Tibial nerve (tissue), 4 donors: ENCODE measurements around the gene SSH3. TPM values are rescaled to one million over a fixed set of nuclear protein-coding genes. Genes with fewer than 3 reads are reported as not detected.

Source experiments
- DNase-seq, 2 donors: peaks; one replicate each; pipeline ENCODE4 v3.0.0-alpha.2; 2019; ENCODE audit warnings: low spot score in 2 of 2
- H3K27ac ChIP-seq, 4 donors: fragments of 200-600 bp; sonication (generic) in 3 of 4; one replicate each; pipeline ENCODE4 v1.5.1; 2017 to 2019; ENCODE audit warnings: mild to moderate bottlenecking in 1 of 4
- H3K27me3 ChIP-seq, 2 donors: fragments of 200-600 bp; sonication (generic) in 1 of 2; one replicate each; pipeline versions ENCODE4 v1.5.1 to v1.6.0; 2017 to 2019
- H3K36me3 ChIP-seq, 3 donors: fragments of 200-600 bp; sonication (generic); one replicate each; pipeline ENCODE4 v1.5.1; 2018 to 2019
- H3K4me1 ChIP-seq, 4 donors: fragments of 200-600 bp; sonication (generic) in 3 of 4; one replicate each; pipeline ENCODE4 v1.5.1; 2017 to 2019
- H3K4me3 ChIP-seq, 4 donors: fragments of 200-600 bp; sonication (generic) in 3 of 4; one replicate each; pipeline ENCODE4 v1.5.1; 2017 to 2019; ENCODE audit warnings: mild to moderate bottlenecking in 1 of 4, moderate library complexity in 1 of 4
- H3K9me3 ChIP-seq, 4 donors: fragments of 200-600 bp; sonication (generic) in 3 of 4; one replicate each; pipeline ENCODE4 v1.5.1; 2017 to 2019
- EP300 ChIP-seq, 2 donors: sonication (generic); formaldehyde crosslinking; IDR thresholded peaks; one replicate each; pipeline ENCODE4 v1.6.1; 2017; ENCODE audit warnings: antibody characterized with exemption in 2 of 2, mild to moderate bottlenecking in 1 of 2
- POLR2A ChIP-seq, 2 donors: fragments of 450-650 bp; IDR thresholded peaks; one replicate each; pipeline ENCODE4 v1.6.1; 2017; ENCODE audit warnings: antibody characterized with exemption in 2 of 2, mild to moderate bottlenecking in 2 of 2, moderate library complexity in 2 of 2
- WGBS, 2 donors: methylation state at CpG; one replicate each; pipeline ENCODE4 v1.1.5; 2018; 5-methylcytosine and 5-hydroxymethylcytosine counted together
- total RNA-seq, 4 donors: library from RNA; depleted of rRNA; stranded (reverse); fragments of >200 nt; gene quantifications; one replicate each; pipeline ENCODE4 v1.1.0, GENCODE V29; 2016
- TF ChIP-seq, protein P1 (sequence below), 5 experiments: fragments of 200-600 bp in 3 of 5; fragments of 450-650 bp in 2 of 5; sonication (generic) in 3 of 5; IDR thresholded peaks; one replicate each; pipeline ENCODE4 v1.5.1; 2016 to 2019; ENCODE audit warnings: antibody characterized with exemption in 5 of 5, mild to moderate bottlenecking in 3 of 5, moderate library complexity in 2 of 5

Gene SSH3
- total RNA-seq, 4 donors from 2014 or later: 28.5 to 51.6 (median 43.1) TPM

DNA sequence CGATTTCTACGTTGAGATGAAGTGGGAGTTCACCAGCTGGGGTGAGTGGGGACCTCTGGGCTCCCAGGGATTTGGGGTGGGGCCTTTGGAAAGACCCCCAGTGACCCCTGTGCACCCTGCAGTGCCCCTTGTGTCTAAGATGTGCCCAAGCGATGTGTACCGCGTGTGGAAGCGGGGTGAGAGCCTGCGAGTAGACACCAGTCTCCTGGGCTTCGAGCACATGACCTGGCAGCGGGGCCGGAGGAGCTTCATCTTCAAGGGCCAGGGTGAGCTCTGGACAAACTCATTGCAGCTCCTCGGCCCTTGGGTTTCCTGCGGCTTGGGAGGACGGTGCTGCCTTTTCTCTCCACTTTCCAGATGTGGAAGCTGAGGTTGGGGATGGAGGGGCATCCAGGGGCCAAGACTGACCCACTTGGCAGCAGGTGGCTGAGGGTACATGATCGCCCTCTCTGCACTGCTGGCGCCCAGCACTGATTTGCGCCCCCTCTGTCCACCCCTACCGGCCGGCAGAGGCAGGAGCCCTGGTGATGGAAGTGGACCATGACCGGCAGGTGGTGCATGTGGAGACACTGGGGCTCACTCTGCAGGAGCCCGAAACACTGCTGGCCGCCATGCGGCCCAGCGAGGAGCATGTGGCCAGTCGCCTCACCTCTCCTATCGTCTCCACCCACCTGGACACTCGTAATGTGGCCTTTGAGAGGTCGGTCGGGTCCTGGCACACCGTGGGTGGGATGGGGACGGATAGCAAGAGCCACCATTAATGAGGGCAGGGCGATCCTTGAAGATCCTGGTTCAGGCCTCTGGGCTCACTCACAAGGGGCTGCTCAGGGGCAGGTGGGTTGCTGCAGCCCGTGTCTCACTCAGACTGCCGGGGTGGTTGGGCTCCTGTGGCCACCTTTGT lies 11.6 kb upstream of the SSH3 start:
- no peak for TF ChIP-seq POLR2A (IDR thresholded peaks at IDR 0.05)
- TF ChIP-seq EP300 (IDR thresholded peaks at IDR 0.05): no peak
- TF ChIP-seq, protein P1, sequence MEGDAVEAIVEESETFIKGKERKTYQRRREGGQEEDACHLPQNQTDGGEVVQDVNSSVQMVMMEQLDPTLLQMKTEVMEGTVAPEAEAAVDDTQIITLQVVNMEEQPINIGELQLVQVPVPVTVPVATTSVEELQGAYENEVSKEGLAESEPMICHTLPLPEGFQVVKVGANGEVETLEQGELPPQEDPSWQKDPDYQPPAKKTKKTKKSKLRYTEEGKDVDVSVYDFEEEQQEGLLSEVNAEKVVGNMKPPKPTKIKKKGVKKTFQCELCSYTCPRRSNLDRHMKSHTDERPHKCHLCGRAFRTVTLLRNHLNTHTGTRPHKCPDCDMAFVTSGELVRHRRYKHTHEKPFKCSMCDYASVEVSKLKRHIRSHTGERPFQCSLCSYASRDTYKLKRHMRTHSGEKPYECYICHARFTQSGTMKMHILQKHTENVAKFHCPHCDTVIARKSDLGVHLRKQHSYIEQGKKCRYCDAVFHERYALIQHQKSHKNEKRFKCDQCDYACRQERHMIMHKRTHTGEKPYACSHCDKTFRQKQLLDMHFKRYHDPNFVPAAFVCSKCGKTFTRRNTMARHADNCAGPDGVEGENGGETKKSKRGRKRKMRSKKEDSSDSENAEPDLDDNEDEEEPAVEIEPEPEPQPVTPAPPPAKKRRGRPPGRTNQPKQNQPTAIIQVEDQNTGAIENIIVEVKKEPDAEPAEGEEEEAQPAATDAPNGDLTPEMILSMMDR (IDR thresholded peaks at IDR 0.05): no peak
- no peak overlapping the region for H3K4me3 ChIP-seq
- H3K27ac ChIP-seq: peak overlapping the region in 1 of 4 donors; percentile 8
- no peak for DNase-seq
- WGBS, 2 donors: 88 to 90% methylated on average over 31 to 33 of the region's 33 CpGs
- peaks cover 0 to 59% (median 27%) of the 10 kb centered on the region in 4 donors for H3K4me1 ChIP-seq
- H3K36me3 ChIP-seq: peaks cover 0 to 64% (median 10%) of the 10 kb centered on the region in 3 donors
- no peaks in the 10 kb centered on the region for H3K27me3 ChIP-seq
- peaks cover 0 to 19% (median 3%) of the 10 kb centered on the region in 4 donors for H3K9me3 ChIP-seq

DNA sequence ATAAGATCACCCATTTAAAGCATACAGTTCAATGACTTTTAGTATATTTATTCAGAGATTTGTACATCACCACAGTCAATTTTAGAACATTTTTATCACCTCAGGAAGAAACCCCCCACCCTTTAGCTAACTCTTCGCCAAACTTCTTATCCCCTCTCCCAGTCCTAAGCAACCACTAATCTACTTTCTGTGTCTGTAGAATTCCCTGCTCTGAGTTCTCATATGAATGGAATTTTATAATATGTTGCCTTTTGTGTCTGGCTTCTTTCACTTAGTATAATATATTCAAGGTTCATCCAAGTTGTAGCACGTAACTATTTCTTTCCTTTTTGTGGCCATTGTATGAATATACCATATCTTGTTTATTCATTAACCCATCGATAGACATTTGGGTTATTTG lies 10.7 kb upstream of the SSH3 start:
- 50 to 55% methylated on average over 3 of the region's 3 CpGs for whole genome bisulfite sequencing, 2 donors
- no peak overlapping the region for H3K4me3 ChIP-seq
- H3K27me3 ChIP-seq: no peaks in the 10 kb centered on the region
- no peak for DNase-seq
- peaks cover 0 to 49% (median 19%) of the 10 kb centered on the region in 4 donors for H3K4me1 ChIP-seq
- TF ChIP-seq EP300 (IDR thresholded peaks at IDR 0.05): no peak
- TF ChIP-seq, protein P1 (IDR thresholded peaks at IDR 0.05): no peak
- no peak for TF ChIP-seq POLR2A (IDR thresholded peaks at IDR 0.05)
- H3K36me3 ChIP-seq: peaks cover 0 to 68% (median 11%) of the 10 kb centered on the region in 3 donors
- no peak overlapping the region for H3K27ac ChIP-seq
- H3K9me3 ChIP-seq: peaks cover 0 to 20% (median 3%) of the 10 kb centered on the region in 4 donors

DNA sequence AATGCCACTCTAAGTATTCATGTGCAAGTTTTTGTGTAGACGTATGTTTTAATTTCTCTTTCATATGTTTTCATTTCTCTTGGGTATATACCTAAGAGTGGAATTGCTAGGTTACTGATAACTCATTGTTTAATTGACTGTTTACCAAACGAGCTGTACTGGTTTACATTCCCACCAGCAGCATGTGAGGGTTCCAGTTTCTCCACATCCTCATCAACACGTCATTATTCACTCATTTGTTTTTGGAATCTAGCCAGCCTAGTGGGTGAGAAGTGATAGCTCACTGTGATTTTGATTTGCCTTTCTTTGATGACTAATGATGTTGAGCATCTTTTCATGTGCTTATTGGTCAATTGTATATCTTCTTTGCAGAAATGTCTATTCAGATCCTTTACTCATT lies 10.2 kb upstream of the SSH3 start:
- H3K9me3 ChIP-seq: peaks cover 0 to 20% (median 3%) of the 10 kb centered on the region in 4 donors
- H3K4me3 ChIP-seq: no peak overlapping the region
- 30 to 31% methylated on average over 3 of the region's 3 CpGs for WGBS, 2 donors
- H3K27me3 ChIP-seq: no peaks in the 10 kb centered on the region
- TF ChIP-seq, protein P1 (IDR thresholded peaks at IDR 0.05): no peak
- TF ChIP-seq POLR2A (IDR thresholded peaks at IDR 0.05) (no peak), EP300 (IDR thresholded peaks at IDR 0.05) (no peak)
- H3K36me3 ChIP-seq: peaks cover 0 to 70% (median 11%) of the 10 kb centered on the region in 3 donors
- no peak for DNase-seq
- H3K4me1 ChIP-seq: peaks cover 0 to 45% (median 15%) of the 10 kb centered on the region in 4 donors
- no peak overlapping the region for H3K27ac ChIP-seq

DNA sequence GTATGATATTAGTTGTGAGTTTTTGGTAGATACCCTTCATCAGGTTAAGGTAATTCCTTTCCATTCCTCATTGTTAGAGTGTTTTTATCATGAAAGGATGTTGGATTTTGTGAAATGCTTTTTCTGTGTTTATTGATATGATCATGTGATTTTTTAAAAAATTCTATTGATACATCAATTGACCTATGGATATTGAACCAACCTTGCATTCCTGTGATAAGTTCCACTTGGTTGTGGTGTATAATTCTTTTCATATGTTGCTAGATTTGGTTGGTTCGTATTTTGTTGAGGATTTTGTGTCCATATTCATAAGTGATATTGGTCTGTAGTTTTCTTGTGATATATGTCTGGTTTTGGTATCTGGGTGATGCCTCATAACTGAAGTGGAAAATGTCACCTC lies 7.5 kb upstream of the SSH3 start:
- DNase-seq: no peak
- TF ChIP-seq, protein P1 (IDR thresholded peaks at IDR 0.05): no peak
- TF ChIP-seq POLR2A (IDR thresholded peaks at IDR 0.05) (no peak), EP300 (IDR thresholded peaks at IDR 0.05) (no peak)
- no peak overlapping the region for H3K27ac ChIP-seq
- peaks cover 0 to 30% (median 2%) of the 10 kb centered on the region in 4 donors for H3K4me1 ChIP-seq
- no peaks in the 10 kb centered on the region for H3K27me3 ChIP-seq
- WGBS, 2 donors: 96% methylated on average over 1 of the region's 1 CpG
- H3K9me3 ChIP-seq: peaks cover 0 to 20% (median 3%) of the 10 kb centered on the region in 4 donors
- no peak overlapping the region for H3K4me3 ChIP-seq
- H3K36me3 ChIP-seq: peaks cover 0 to 89% (median 19%) of the 10 kb centered on the region in 3 donors

DNA sequence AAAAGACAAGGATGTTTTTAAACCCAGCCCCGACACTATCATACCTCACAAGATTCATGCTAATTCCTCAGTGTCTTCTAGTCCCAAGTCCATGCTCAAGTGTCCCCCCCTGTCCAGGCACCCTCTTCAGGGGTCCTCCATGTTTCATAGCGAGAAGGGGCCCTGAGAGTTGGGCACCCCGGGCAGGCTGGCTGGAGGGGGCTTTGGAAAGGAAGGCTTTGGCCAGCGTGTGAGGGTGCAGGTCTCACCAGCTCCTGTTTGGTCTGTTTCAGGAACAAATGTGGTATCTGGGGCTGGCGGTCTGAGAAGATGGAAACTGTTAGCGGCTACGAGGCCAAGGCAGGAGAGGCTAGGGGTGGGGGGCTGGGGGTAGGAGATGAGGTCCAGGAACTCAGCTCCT lies 4.5 kb upstream of the SSH3 start:
- H3K27ac ChIP-seq: no peak overlapping the region
- peaks cover 0 to 21% (median 12%) of the 10 kb centered on the region in 4 donors for H3K4me1 ChIP-seq
- 90 to 91% methylated on average over 7 of the region's 7 CpGs for WGBS, 2 donors
- H3K27me3 ChIP-seq: no peaks in the 10 kb centered on the region
- DNase-seq: no peak
- TF ChIP-seq POLR2A (IDR thresholded peaks at IDR 0.05) (no peak), EP300 (IDR thresholded peaks at IDR 0.05) (no peak)
- TF ChIP-seq, protein P1 (IDR thresholded peaks at IDR 0.05): no peak
- H3K9me3 ChIP-seq: peaks cover 0 to 20% (median 3%) of the 10 kb centered on the region in 4 donors
- H3K36me3 ChIP-seq: peaks cover 0 to 79% (median 19%) of the 10 kb centered on the region in 3 donors
- no peak overlapping the region for H3K4me3 ChIP-seq
